Measurements from ENCODE around the gene LYPD1.

Gene LYPD1, protein sequence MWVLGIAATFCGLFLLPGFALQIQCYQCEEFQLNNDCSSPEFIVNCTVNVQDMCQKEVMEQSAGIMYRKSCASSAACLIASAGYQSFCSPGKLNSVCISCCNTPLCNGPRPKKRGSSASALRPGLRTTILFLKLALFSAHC

DNA sequence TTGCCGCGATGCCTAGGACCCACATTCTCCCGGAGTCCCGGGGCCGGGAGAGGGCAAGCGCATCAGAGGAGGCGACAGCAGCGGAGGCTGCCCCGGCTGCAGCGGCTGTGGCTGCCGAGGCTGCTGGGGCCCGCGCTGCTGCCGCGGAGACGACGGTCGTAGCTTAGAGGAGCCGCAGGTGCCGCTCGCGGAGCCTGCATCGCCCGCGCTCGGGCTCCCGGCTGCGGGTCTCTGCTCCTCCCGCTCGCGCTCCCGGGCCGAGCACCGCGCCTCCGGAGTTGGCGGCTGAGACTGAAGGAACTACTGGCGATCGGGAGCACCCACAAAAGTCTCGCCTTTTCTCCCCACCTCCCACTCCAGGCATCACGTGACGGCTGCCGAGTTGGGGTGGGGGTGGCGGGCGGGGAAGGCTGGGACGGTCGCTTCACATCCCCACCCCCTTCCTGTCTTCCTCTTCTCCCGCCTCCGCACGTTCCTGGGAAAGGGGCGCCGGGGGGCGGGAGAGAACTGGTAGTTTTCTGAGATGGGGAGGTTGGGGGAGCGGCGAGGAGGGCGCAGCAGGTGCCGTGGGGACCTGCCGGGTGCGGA is at the start of gene LYPD1:
Gene LYPD1 (minus strand): TSS at position 298 of the 588 bp plus-strand sequence. CDS start 273 bp downstream, at position 25.
- peak within 1 kb of the TSS; percentile 48 for H3K4me3 ChIP-seq (ENCODE audit: low read depth, low read length)
- H3K27me3 ChIP-seq (ENCODE audit: insufficient read depth, low read depth, severe bottlenecking): peaks cover 21% of the 10 kb centered on the region

DNA sequence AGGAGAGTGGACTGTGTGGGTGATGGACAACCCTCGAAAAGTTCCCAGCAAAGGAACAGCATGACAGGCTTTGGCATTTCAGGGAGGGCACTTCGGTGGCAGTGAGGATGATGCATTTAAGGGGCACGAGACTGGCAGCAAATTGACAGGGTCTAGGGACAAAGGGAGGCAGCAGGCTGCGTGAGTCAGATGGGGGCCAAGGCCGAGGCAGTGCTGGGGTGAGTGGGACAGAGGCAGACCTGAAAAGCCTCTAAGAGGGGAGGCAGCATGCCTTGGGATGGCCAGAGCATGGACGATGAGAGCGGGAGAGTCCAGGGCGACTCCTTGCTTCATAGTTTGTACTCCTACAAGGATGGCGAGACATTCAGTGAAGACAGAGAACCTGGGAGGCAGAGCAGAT is 49.5 kb upstream of the LYPD1 start:
- no peaks in the 10 kb centered on the region for H3K27me3 ChIP-seq (ENCODE audit: insufficient read depth, low read depth, severe bottlenecking)

More for the DNA sequence above, at the start of gene LYPD1:
- no peaks in the 10 kb centered on the region for H3K9me3 ChIP-seq (ENCODE audit: severe bottlenecking)
- no peak within 1 kb of the TSS for H3K27ac ChIP-seq
- H3K36me3 ChIP-seq: no peaks in the 10 kb centered on the region
- no peak for DNase-seq
- TF ChIP-seq, protein P1, sequence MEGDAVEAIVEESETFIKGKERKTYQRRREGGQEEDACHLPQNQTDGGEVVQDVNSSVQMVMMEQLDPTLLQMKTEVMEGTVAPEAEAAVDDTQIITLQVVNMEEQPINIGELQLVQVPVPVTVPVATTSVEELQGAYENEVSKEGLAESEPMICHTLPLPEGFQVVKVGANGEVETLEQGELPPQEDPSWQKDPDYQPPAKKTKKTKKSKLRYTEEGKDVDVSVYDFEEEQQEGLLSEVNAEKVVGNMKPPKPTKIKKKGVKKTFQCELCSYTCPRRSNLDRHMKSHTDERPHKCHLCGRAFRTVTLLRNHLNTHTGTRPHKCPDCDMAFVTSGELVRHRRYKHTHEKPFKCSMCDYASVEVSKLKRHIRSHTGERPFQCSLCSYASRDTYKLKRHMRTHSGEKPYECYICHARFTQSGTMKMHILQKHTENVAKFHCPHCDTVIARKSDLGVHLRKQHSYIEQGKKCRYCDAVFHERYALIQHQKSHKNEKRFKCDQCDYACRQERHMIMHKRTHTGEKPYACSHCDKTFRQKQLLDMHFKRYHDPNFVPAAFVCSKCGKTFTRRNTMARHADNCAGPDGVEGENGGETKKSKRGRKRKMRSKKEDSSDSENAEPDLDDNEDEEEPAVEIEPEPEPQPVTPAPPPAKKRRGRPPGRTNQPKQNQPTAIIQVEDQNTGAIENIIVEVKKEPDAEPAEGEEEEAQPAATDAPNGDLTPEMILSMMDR (IDR thresholded peaks at IDR 0.05; ENCODE audit: low read depth, low read length): no peak

DNA sequence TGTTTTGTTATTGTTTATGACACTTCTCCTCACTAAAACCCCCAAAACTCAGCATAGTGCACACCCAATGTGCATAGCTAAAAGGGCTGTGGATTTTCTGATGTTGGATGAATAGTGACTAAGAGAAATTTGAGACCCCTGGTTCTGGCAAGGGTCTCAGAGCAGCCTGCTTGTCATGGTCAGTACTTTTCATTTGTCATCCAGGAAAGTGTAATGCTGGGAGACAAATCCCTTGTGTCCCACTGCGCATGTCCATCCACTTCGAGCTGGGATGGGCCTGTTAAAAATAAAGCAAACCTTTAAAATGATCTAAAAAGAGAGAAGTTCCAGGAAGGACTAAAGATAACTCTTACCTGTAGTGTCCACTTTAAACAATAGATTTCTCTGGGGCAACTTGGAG is 46.9 kb upstream of the LYPD1 start:
- no peak for DNase-seq

More for the DNA sequence above, 49.5 kb upstream of the LYPD1 start:
- H3K9me3 ChIP-seq (ENCODE audit: severe bottlenecking): no peaks in the 10 kb centered on the region
- DNase-seq: no peak
- H3K36me3 ChIP-seq: peaks cover 11% of the 10 kb centered on the region
- H3K4me3 ChIP-seq (ENCODE audit: low read depth, low read length): no peak overlapping the region
- no peak overlapping the region for H3K27ac ChIP-seq
- TF ChIP-seq, protein P1 (IDR thresholded peaks at IDR 0.05; ENCODE audit: low read depth, low read length): no peak

DNA sequence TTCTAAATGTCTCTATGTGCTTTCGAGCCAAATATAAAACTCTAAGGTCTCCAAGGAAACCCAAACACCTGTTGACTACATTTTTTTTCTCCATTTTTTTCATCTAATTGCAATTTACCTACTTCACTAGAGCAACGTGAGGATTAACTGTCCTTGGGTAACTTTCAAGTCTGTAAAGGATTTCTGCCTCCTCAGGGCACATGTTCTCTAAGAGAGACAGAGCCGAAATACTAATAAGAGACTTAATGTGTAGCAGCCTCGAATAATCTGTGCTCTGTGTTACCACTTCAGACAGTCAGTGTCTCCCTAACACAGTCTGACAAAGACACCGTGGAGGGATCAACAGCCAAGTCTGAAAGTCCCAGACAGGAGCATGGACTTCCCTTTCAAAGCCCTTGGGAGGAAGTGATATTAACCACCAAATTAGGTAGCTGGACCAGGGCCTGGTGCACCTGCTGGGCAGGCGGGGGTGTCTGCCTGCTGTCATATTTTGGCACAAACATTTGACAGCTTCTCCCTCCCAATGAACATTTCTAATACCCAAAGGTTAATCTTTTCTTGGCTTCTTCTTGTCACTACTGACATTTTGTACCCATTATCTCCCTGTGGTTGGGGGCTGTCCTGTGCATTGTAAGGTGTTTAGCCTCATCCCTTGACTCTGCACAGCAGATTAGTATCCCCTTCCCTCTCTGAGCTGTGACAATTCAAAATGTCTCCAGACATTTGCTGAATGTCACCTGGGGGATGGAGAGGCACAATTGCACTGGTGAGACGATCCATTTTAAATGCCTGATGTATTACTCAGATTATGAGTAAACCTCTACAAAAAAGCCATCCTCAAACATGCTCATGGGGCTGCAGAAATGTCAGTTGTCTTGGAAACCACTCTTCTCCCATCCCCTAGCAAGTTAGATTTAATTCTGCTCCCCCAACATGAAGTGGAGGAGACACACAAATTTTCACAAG is 45.7 kb upstream of the LYPD1 start:
- no peaks in the 10 kb centered on the region for H3K9me3 ChIP-seq (ENCODE audit: severe bottlenecking)
- peaks cover 6% of the 10 kb centered on the region; the same call in 1 of the 2 replicates for H3K36me3 ChIP-seq
- TF ChIP-seq, protein P1 (IDR thresholded peaks at IDR 0.05; ENCODE audit: low read depth, low read length): no peak
- no peaks in the 10 kb centered on the region for H3K27me3 ChIP-seq (ENCODE audit: insufficient read depth, low read depth, severe bottlenecking)
- H3K27ac ChIP-seq: no peak overlapping the region
- H3K4me3 ChIP-seq (ENCODE audit: low read depth, low read length): no peak overlapping the region
- no peak for DNase-seq

More for the DNA sequence above, 46.9 kb upstream of the LYPD1 start:
- Histone ChIP-seq H3K27ac (no peak overlapping the region), H3K36me3 (peaks cover 6% of the 10 kb centered on the region; the same call in 1 of the 2 replicates), H3K9me3 (ENCODE audit: severe bottlenecking) (no peaks in the 10 kb centered on the region), H3K4me3 (ENCODE audit: low read depth, low read length) (no peak overlapping the region), H3K27me3 (ENCODE audit: insufficient read depth, low read depth, severe bottlenecking) (no peaks in the 10 kb centered on the region)
- TF ChIP-seq, protein P1 (IDR thresholded peaks at IDR 0.05; ENCODE audit: low read depth, low read length): no peak

DNA sequence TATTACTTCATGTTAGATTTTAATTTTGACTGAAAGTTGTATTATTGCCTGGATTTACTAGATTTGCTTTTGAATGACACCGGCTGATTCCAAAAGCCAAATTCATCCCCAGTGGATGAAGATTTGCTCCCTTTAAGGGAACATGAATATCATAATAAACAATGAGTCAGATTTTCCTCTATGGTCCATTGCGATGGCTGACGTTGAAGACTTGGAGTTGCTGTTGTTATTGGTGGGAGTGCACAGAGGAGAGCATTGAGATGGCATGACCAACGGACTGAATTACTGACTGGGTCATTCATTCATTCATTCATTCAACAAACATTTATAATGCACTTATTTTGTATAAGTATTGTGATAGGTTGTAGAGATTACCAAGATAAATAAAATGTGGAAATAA is 33.4 kb upstream of the LYPD1 start:
- TF ChIP-seq, protein P1 (IDR thresholded peaks at IDR 0.05; ENCODE audit: low read depth, low read length): no peak
- Histone ChIP-seq H3K27me3 (ENCODE audit: insufficient read depth, low read depth, severe bottlenecking) (no peaks in the 10 kb centered on the region), H3K9me3 (ENCODE audit: severe bottlenecking) (no peaks in the 10 kb centered on the region), H3K36me3 (no peaks in the 10 kb centered on the region; the same call in none of the 2 replicates), H3K4me3 (ENCODE audit: low read depth, low read length) (no peak overlapping the region), H3K27ac (no peak overlapping the region)
- DNase-seq: no peak
